Peyer's patch (tissue), 4 donors: ENCODE results near the gene HORMAD2.

Source experiments
- CTCF ChIP-seq, 6 experiments: fragments of 450-650 bp in 4 of 6; fragments of 200-600 bp in 2 of 6; sonication (generic) in 1 of 6; IDR thresholded peaks; one replicate each; pipeline ENCODE4 v1.5.1; 2017 to 2019; ENCODE audit warnings: antibody characterized with exemption in 6 of 6, mild to moderate bottlenecking in 3 of 6, moderate library complexity in 1 of 6
- POLR2A ChIP-seq, 2 donors: fragments of 450-650 bp; IDR thresholded peaks; one replicate each; pipeline ENCODE4 v1.5.1; 2017; ENCODE audit warnings: antibody characterized with exemption in 2 of 2, mild to moderate bottlenecking in 2 of 2, moderate library complexity in 2 of 2

- TF ChIP-seq CTCF (IDR thresholded peaks at IDR 0.05) = peak in 1 of 6 experiments; percentile 20
- no peak for TF ChIP-seq POLR2A (IDR thresholded peaks at IDR 0.05)
These were observed 32.9 kb upstream of the HORMAD2 start for GRCh38 chr22:30047364-30047738.
